GM08714 (cell line): ENCODE data around the gene SH3GL2.

ENCODE experiments used
- H3K4me3 ChIP-seq: fragments of 200-500 bp; sonication (Bioruptor generic); 2 replicates; pipeline ENCODE4 v1.5.1; 2014; ENCODE audit warnings: mild to moderate bottlenecking, low read length, inconsistent platforms
- ZNF274 ChIP-seq: IDR thresholded peaks from 2 replicates; pipeline ENCODE4 v1.6.1; 2012; ENCODE audit warnings: mild to moderate bottlenecking, low read depth, low read length

Gene SH3GL2

GRCh38 chr9:17624571-17624970, 45.7 kb downstream of the SH3GL2 start:
- no peak for TF ChIP-seq ZNF274
- H3K4me3 ChIP-seq, result no peak overlapping the region

- no peak for TF ChIP-seq ZNF274
These were observed 47.0 kb downstream of the SH3GL2 start for GRCh38 chr9:17625644-17626388.

GRCh38 chr9:17627641-17628040, 48.8 kb downstream of the SH3GL2 start:
- no peak overlapping the region for H3K4me3 ChIP-seq
- no peak for TF ChIP-seq ZNF274

More at GRCh38 chr9:17625644-17626388, 47.0 kb downstream of the SH3GL2 start:
- no peak overlapping the region for H3K4me3 ChIP-seq

GRCh38 chr9:17628624-17629023, 49.8 kb downstream of the SH3GL2 start:
- no peak overlapping the region for H3K4me3 ChIP-seq
- TF ChIP-seq ZNF274, result no peak

- no peak overlapping the region for H3K4me3 ChIP-seq
- no peak for TF ChIP-seq ZNF274
These were observed 51.7 kb downstream of the SH3GL2 start for GRCh38 chr9:17630531-17630949.

GRCh38 chr9:17631396-17631795, 52.5 kb downstream of the SH3GL2 start:
- H3K4me3 ChIP-seq, result no peak overlapping the region

GRCh38 chr9:17632994-17633393, 54.1 kb downstream of the SH3GL2 start:
- no peak overlapping the region for H3K4me3 ChIP-seq
- no peak for TF ChIP-seq ZNF274

More at GRCh38 chr9:17631396-17631795, 52.5 kb downstream of the SH3GL2 start:
- no peak for TF ChIP-seq ZNF274

GRCh38 chr9:17635115-17635890, 56.4 kb downstream of the SH3GL2 start:
- no peak for TF ChIP-seq ZNF274
- no peak overlapping the region for H3K4me3 ChIP-seq

- TF ChIP-seq ZNF274, result no peak
These were observed 57.5 kb downstream of the SH3GL2 start for GRCh38 chr9:17636349-17636748.

GRCh38 chr9:17636821-17637220, 58.0 kb downstream of the SH3GL2 start:
- no peak for TF ChIP-seq ZNF274
- no peak overlapping the region for H3K4me3 ChIP-seq

More at GRCh38 chr9:17636349-17636748, 57.5 kb downstream of the SH3GL2 start:
- no peak overlapping the region for H3K4me3 ChIP-seq

- TF ChIP-seq ZNF274, result no peak
- no peak overlapping the region for H3K4me3 ChIP-seq
These were observed 58.4 kb downstream of the SH3GL2 start for GRCh38 chr9:17637229-17637628.

GRCh38 chr9:17648516-17648915, 69.7 kb downstream of the SH3GL2 start:
- TF ChIP-seq ZNF274, result no peak

GRCh38 chr9:17651725-17652124, 72.9 kb downstream of the SH3GL2 start:
- H3K4me3 ChIP-seq, result no peak overlapping the region
- TF ChIP-seq ZNF274, result no peak

More at GRCh38 chr9:17648516-17648915, 69.7 kb downstream of the SH3GL2 start:
- H3K4me3 ChIP-seq, result no peak overlapping the region

GRCh38 chr9:17653947-17654465, 75.1 kb downstream of the SH3GL2 start:
- H3K4me3 ChIP-seq, result no peak overlapping the region
- TF ChIP-seq ZNF274, result no peak

GRCh38 chr9:17656889-17657288, 78.0 kb downstream of the SH3GL2 start:
- TF ChIP-seq ZNF274, result no peak
- H3K4me3 ChIP-seq, result no peak overlapping the region
